Neural cell (in vitro differentiated cells): ENCODE data around the gene EOMES.

Source experiments
- CTCF ChIP-seq: fragments of 450-650 bp; IDR thresholded peaks from 2 replicates; pipeline ENCODE4 v1.5.1; 2014; ENCODE audit warnings: antibody characterized with exemption, mild to moderate bottlenecking, moderate library complexity; ENCODE audit not compliant: poor library complexity, severe bottlenecking
- EP300 ChIP-seq: fragments of 450-650 bp; conservative IDR thresholded peaks from 2 replicates; pipeline ENCODE4 v1.6.1; 2014; ENCODE audit warnings: antibody characterized with exemption, mild to moderate bottlenecking, moderate library complexity; ENCODE audit not compliant: poor library complexity, severe bottlenecking
- EZH2 ChIP-seq: fragments of 200-600, 300-800 bp; shearing (Covaris generic), sonication (generic); IDR thresholded peaks from 2 replicates; pipeline ENCODE4 v1.6.1; 2014; ENCODE audit warnings: antibody characterized with exemption, low read length, borderline replicate concordance, mild to moderate bottlenecking; ENCODE audit not compliant: insufficient read depth, poor library complexity, severe bottlenecking
- MXI1 ChIP-seq: fragments of 450-650 bp; conservative IDR thresholded peaks from 2 replicates; pipeline ENCODE4 v1.6.1; 2014; ENCODE audit warnings: antibody characterized with exemption, mild to moderate bottlenecking; ENCODE audit not compliant: poor library complexity, severe bottlenecking
- SMC3 ChIP-seq: fragments of 450-650 bp; conservative IDR thresholded peaks from 2 replicates; pipeline ENCODE4 v1.6.1; 2014; ENCODE audit warnings: antibody characterized with exemption, mild to moderate bottlenecking, moderate library complexity; ENCODE audit not compliant: poor library complexity

GRCh38 chr3:27677565-27677964, 44.6 kb downstream of the EOMES start:
- no peak for TF ChIP-seq CTCF
- TF ChIP-seq EP300, result no peak
- TF ChIP-seq MXI1, result no peak
- TF ChIP-seq SMC3, result no peak
- TF ChIP-seq EZH2, result no peak
